ENCODE measurements around the gene FGD2. TPM values are rescaled to one million over a fixed set of nuclear protein-coding genes. Genes with fewer than 3 reads are reported as not detected.

Gene FGD2
- total and polyA plus RNA-seq, 2 of the 8 experiments (the other 6 are each of a cell fraction or from before 2014, with no cell fraction given), result 0.12 to 0.32 TPM

- TF ChIP-seq RBBP5 (IDR thresholded peaks at IDR 0.05; ENCODE audit: borderline replicate concordance, low read depth, low read length) (no peak), CHD2 (IDR thresholded peaks at IDR 0.05; ENCODE audit: low read length) (no peak), NANOG (IDR thresholded peaks at IDR 0.05; ENCODE audit: insufficient read depth, low read depth, low read length, poor library complexity, severe bottlenecking) (no peak), BCL11A (IDR thresholded peaks at IDR 0.05; ENCODE audit: low read depth in 2 of 2, low read length in 2 of 2) (no peak), SUZ12 (IDR thresholded peaks at IDR 0.05; ENCODE audit: low read length) (no peak), RFX5 (IDR thresholded peaks at IDR 0.05; ENCODE audit: borderline replicate concordance, low read depth, low read length) (no peak), ATF2 (IDR thresholded peaks at IDR 0.05; ENCODE audit: low read length) (no peak), HDAC2 (IDR thresholded peaks at IDR 0.05; ENCODE audit: borderline replicate concordance in 1 of 2, low read depth in 2 of 2, low read length in 2 of 2) (no peak)
These were observed 16.1 kb downstream of the FGD2 start (continued) for GRCh38 chr6:37021356-37022129.

All from H1 (cell line).